Stimulated activated CD8-positive, alpha-beta memory T cell treated with anti-CD3 and anti-CD28 coated beads, Interleukin-4, amount 100 ng/mL, for 48 hours (primary cell): ENCODE results near the gene C13orf46.
"Not testable (repeated sequence)": the region's sequence is repeated elsewhere in the genome, so short reads cannot be mapped to it uniquely, and the experiment has no call there.

Experiments used
- DNase-seq: peaks from one replicate; pipeline ENCODE4 v3.0.0-alpha.2; 2020

C13orf46 gene

GRCh38 chr13:113991676-113992179 is 17.9 kb upstream of the C13orf46 start:
- no peak for DNase-seq

- DNase-seq, result no peak
These were observed 17.4 kb upstream of the C13orf46 start for GRCh38 chr13:113991191-113991669.

GRCh38 chr13:113990321-113990837 is 16.5 kb upstream of the C13orf46 start:
- no peak for DNase-seq

GRCh38 chr13:113989585-113990300 is 15.9 kb upstream of the C13orf46 start:
- no peak for DNase-seq

GRCh38 chr13:113988859-113989258 is 15.0 kb upstream of the C13orf46 start:
- DNase-seq, result not testable (repeated sequence)

GRCh38 chr13:113982296-113982661 is 8.4 kb upstream of the C13orf46 start:
- DNase-seq, result no peak

GRCh38 chr13:113981611-113982295 is 7.9 kb upstream of the C13orf46 start:
- DNase-seq, result no peak

GRCh38 chr13:113981194-113981605 is 7.3 kb upstream of the C13orf46 start:
- no peak for DNase-seq

GRCh38 chr13:113980489-113981064 is 6.7 kb upstream of the C13orf46 start:
- DNase-seq, result no peak

- DNase-seq, result no peak
These were observed 6.1 kb upstream of the C13orf46 start for GRCh38 chr13:113979791-113980471.

GRCh38 chr13:113978741-113979481 is 5.0 kb upstream of the C13orf46 start:
- no peak for DNase-seq

- DNase-seq, result no peak
These were observed 4.1 kb upstream of the C13orf46 start for GRCh38 chr13:113977976-113978375.

GRCh38 chr13:113976711-113977684 is 3.1 kb upstream of the C13orf46 start:
- no peak for DNase-seq

- DNase-seq, result no peak
These were observed 1.5 kb upstream of the C13orf46 start for GRCh38 chr13:113975416-113975815.

GRCh38 chr13:113974304-113975281 is 717 bp upstream of the C13orf46 start:
- DNase-seq, result no peak

GRCh38 chr13:113972451-113973217 is 1.2 kb downstream of the C13orf46 start:
- no peak for DNase-seq

GRCh38 chr13:113971471-113972231 is 2.2 kb downstream of the C13orf46 start:
- no peak for DNase-seq
